ENCODE data around the gene KASH5. TPM values are rescaled to one million over a fixed set of nuclear protein-coding genes. Genes with fewer than 3 reads are reported as not detected.

Gene KASH5
- total and polyA plus RNA-seq, 2 experiments from 2014 or later: 0.44 TPM; not detected in 1

GRCh38 chr19:49357186-49357585 is 30.9 kb upstream of the KASH5 start:
- Mint-ChIP-seq H3K4me3 (no peak overlapping the region), H3K27ac (no peak overlapping the region), H3K4me1 (peaks cover 22% of the 10 kb centered on the region), H3K27me3 (ENCODE audit: insufficient read depth, low read depth, poor library complexity) (peaks cover 25% of the 10 kb centered on the region), H3K36me3 (ENCODE audit: low read depth) (peaks cover 79% of the 10 kb centered on the region), H3K9me3 (peaks cover 5% of the 10 kb centered on the region; the same call in 2 of the 3 replicates)
- H3K36me3 ChIP-seq (ENCODE audit: insufficient read depth): peaks cover 33% of the 10 kb centered on the region
- H3K27ac ChIP-seq (ENCODE audit: low read depth): no peak overlapping the region
- H4K20me1 ChIP-seq (replicated peaks; ENCODE audit: insufficient read depth): no peaks in the 10 kb centered on the region; the same call in 1 of the 2 replicates
- H3K9me2 ChIP-seq (ENCODE audit: insufficient read depth): no peaks in the 10 kb centered on the region
- no peak for ATAC-seq
- H2AFZ ChIP-seq: no peak overlapping the region
- DNase-seq (ENCODE audit: low spot score): no peak
- H3K4me1 ChIP-seq (ENCODE audit: insufficient read depth): peaks cover 5% of the 10 kb centered on the region; the same call in 1 of the 2 replicates
- H3K79me2 ChIP-seq (replicated peaks; ENCODE audit: insufficient read depth): peaks cover 32% of the 10 kb centered on the region
- no peaks in the 10 kb centered on the region for H3F3A ChIP-seq (replicated peaks; ENCODE audit: low read depth)
- H3K4me3 ChIP-seq: no peak overlapping the region
- TF ChIP-seq ETS1 (IDR thresholded peaks at IDR 0.05): no peak
- TF ChIP-seq EZH2 (IDR thresholded peaks at IDR 0.05; ENCODE audit: low read depth, unreplicated experiment): no peak
- no peak for TF ChIP-seq ZNF331 (CRISPR knock-in tag; IDR thresholded peaks at IDR 0.05; ENCODE audit: low read depth)
- TF ChIP-seq ZNF114 (CRISPR knock-in tag; IDR thresholded peaks at IDR 0.05): no peak
- TF ChIP-seq NANOG (IDR thresholded peaks at IDR 0.05; ENCODE audit: borderline replicate concordance): no peak
- TF ChIP-seq REST (IDR thresholded peaks at IDR 0.05; ENCODE audit: unreplicated experiment): no peak
- no peak for TF ChIP-seq CTCF (conservative IDR thresholded peaks at IDR 0.05; ENCODE audit: low read depth in 2 of 2)
- TF ChIP-seq CREB1 (CRISPR knock-in tag; IDR thresholded peaks at IDR 0.05; ENCODE audit: low read depth): no peak
- no peaks in the 10 kb centered on the region for H3K27me3 ChIP-seq (ENCODE audit: insufficient read depth)
- no peak overlapping the region for H3K4me2 ChIP-seq

Data from GM23338 (cell line).